Hepatic stellate cell (primary cell): ENCODE data around the gene MRPL39.
A peak's percentile ranks its signal among the peaks of the same experiment; 100 is the strongest.
"Not testable (repeated sequence)": the region's sequence is repeated elsewhere in the genome, so short reads cannot be mapped to it uniquely, and the experiment has no call there.

Experiments
- DNase-seq: peaks from one replicate; pipeline ENCODE4 v3.0.0; 2011; ENCODE audit warnings: low spot score

MRPL39 gene

GRCh38 chr21:25607151-25608043 lies at the start of gene MRPL39:
TSS of gene MRPL39 (minus strand) at chr21:25607481. CDS start at chr21:25607475, 6 bp downstream.
- DNase-seq = peak; percentile 91

- DNase-seq = no peak
Measured at GRCh38 chr21:25656412-25656811, 49.1 kb upstream of the MRPL39 start.

- no peak for DNase-seq
Measured at GRCh38 chr21:25649146-25649545, 41.9 kb upstream of the MRPL39 start.

- no peak for DNase-seq
Measured at GRCh38 chr21:25647647-25648046, 40.4 kb upstream of the MRPL39 start.

GRCh38 chr21:25646474-25646873 lies 39.2 kb upstream of the MRPL39 start:
- no peak for DNase-seq

- DNase-seq = no peak
Measured at GRCh38 chr21:25643486-25643885, 36.2 kb upstream of the MRPL39 start.

GRCh38 chr21:25640943-25641292 lies 33.6 kb upstream of the MRPL39 start:
- DNase-seq = no peak

GRCh38 chr21:25640202-25640942 lies 33.1 kb upstream of the MRPL39 start:
- no peak for DNase-seq

- peak; percentile 17 for DNase-seq
Measured at GRCh38 chr21:25639551-25640201, 32.4 kb upstream of the MRPL39 start.

GRCh38 chr21:25638660-25639550 lies 31.6 kb upstream of the MRPL39 start, which contains the start of gene JAM2:
TSS of gene JAM2 (plus strand) at chr21:25639258. CDS start at chr21:25639822, 564 bp downstream.
- peak; percentile 18 for DNase-seq

GRCh38 chr21:25637851-25638659 lies 30.8 kb upstream of the MRPL39 start:
- DNase-seq = no peak

- DNase-seq = no peak
Measured at GRCh38 chr21:25636727-25637126, 29.4 kb upstream of the MRPL39 start.

- DNase-seq = no peak
Measured at GRCh38 chr21:25635310-25635709, 28.0 kb upstream of the MRPL39 start.

GRCh38 chr21:25632296-25632695 lies 25.0 kb upstream of the MRPL39 start:
- DNase-seq = no peak

- no peak for DNase-seq
Measured at GRCh38 chr21:25626757-25627156, 19.5 kb upstream of the MRPL39 start.

GRCh38 chr21:25625776-25626555 lies 18.7 kb upstream of the MRPL39 start:
- not testable (repeated sequence) for DNase-seq

GRCh38 chr21:25625036-25625435 lies 17.8 kb upstream of the MRPL39 start:
- no peak for DNase-seq

- no peak for DNase-seq
Measured at GRCh38 chr21:25624511-25624910, 17.2 kb upstream of the MRPL39 start.

GRCh38 chr21:25619198-25619597 lies 11.9 kb upstream of the MRPL39 start:
- DNase-seq = no peak

- DNase-seq = no peak
Measured at GRCh38 chr21:25615880-25616279, 8.6 kb upstream of the MRPL39 start.
